Liver (tissue), 9 donors: Measurements from ENCODE around the gene MAPKAPK3. TPM values are rescaled to one million over a fixed set of nuclear protein-coding genes. Genes with fewer than 3 reads are reported as not detected.
A peak's percentile ranks its signal among the peaks of the same experiment; 100 is the strongest.

Experiments used
- DNase-seq: peaks from one replicate; pipeline ENCODE4 v3.0.0-alpha.2; 2017; ENCODE audit warnings: low spot score
- H3K27ac ChIP-seq, 2 donors: one replicate each; pipeline ENCODE4 v1.7.0; 2013; ENCODE audit warnings: inconsistent platforms in 2 of 2, low read length in 2 of 2, control low read depth in 1 of 2, low read depth in 1 of 2, mild to moderate bottlenecking in 1 of 2
- H3K27me3 ChIP-seq, 4 donors: one replicate each; pipeline versions ENCODE4 v1.6.1 to v1.7.0; 2013; ENCODE audit warnings: low read length in 3 of 4, inconsistent platforms in 1 of 4, mild to moderate bottlenecking in 1 of 4, moderate library complexity in 1 of 4; ENCODE audit not compliant: control insufficient read depth in 4 of 4, insufficient read depth in 4 of 4
- H3K36me3 ChIP-seq, 4 donors: one replicate each; pipeline versions ENCODE4 v1.6.1 to v1.7.0; 2013; ENCODE audit warnings: low read length in 3 of 4, mild to moderate bottlenecking in 3 of 4, low read depth in 1 of 4, moderate library complexity in 1 of 4; ENCODE audit not compliant: control insufficient read depth in 4 of 4, insufficient read depth in 3 of 4
- H3K4me1 ChIP-seq, 4 donors: one replicate each; pipeline versions ENCODE4 v1.6.1 to v1.7.0; 2013; ENCODE audit warnings: low read length in 3 of 4, mild to moderate bottlenecking in 3 of 4, moderate library complexity in 1 of 4; ENCODE audit not compliant: control insufficient read depth in 4 of 4, insufficient read depth in 4 of 4
- H3K4me3 ChIP-seq, 3 donors: one replicate each; pipeline versions ENCODE4 v1.6.1 to v1.7.0; 2013; ENCODE audit warnings: low read length in 3 of 3, control low read depth in 1 of 3, low read depth in 1 of 3, mild to moderate bottlenecking in 1 of 3
- H3K9ac ChIP-seq, 2 donors: one replicate each; pipeline ENCODE4 v1.7.0; 2013; ENCODE audit warnings: low read length in 2 of 2, mild to moderate bottlenecking in 2 of 2, moderate library complexity in 2 of 2, control low read depth in 1 of 2, low read depth in 1 of 2
- H3K9me3 ChIP-seq, 4 donors: one replicate each; pipeline versions ENCODE4 v1.6.1 to v1.7.0; 2013; ENCODE audit warnings: low read length in 3 of 4; ENCODE audit not compliant: control insufficient read depth in 4 of 4
- ATF3 ChIP-seq: IDR thresholded peaks from 2 replicates; pipeline ENCODE4 v1.6.1; 2016; ENCODE audit warnings: antibody characterized with exemption
- CTCF ChIP-seq: fragments of 150-350 bp; IDR thresholded peaks from 2 replicates; pipeline ENCODE4 v1.5.1; 2017; ENCODE audit warnings: improper control_type of control experiment, low read depth, low read length; ENCODE audit not compliant: missing input control
- EGR1 ChIP-seq, 2 donors: IDR thresholded peaks; 2 replicates each; pipeline ENCODE4 v1.6.1; 2016 to 2018; ENCODE audit warnings: antibody characterized with exemption in 2 of 2, low read depth in 2 of 2
- FOXA2 ChIP-seq: IDR thresholded peaks from 2 replicates; pipeline ENCODE4 v1.6.1; 2016; ENCODE audit warnings: antibody characterized with exemption
- GABPA ChIP-seq, 2 donors: IDR thresholded peaks in 1 of 2; conservative IDR thresholded peaks in 1 of 2; 2 replicates each; pipeline ENCODE4 v1.6.1; 2016; ENCODE audit warnings: antibody characterized with exemption in 2 of 2, mild to moderate bottlenecking in 1 of 2, moderate library complexity in 1 of 2
- HNF4A ChIP-seq, 2 donors: conservative IDR thresholded peaks; 2 replicates each; pipeline ENCODE4 v1.6.1; 2016; ENCODE audit warnings: antibody characterized with exemption in 2 of 2, mild to moderate bottlenecking in 2 of 2
- HNF4G ChIP-seq: IDR thresholded peaks from 2 replicates; pipeline ENCODE4 v1.6.1; 2016; ENCODE audit warnings: antibody characterized with exemption
- MAX ChIP-seq: IDR thresholded peaks from 2 replicates; pipeline ENCODE4 v1.6.1; 2016; ENCODE audit warnings: antibody characterized with exemption
- NR2F2 ChIP-seq: IDR thresholded peaks from 2 replicates; pipeline ENCODE4 v1.6.1; 2016; ENCODE audit warnings: antibody characterized with exemption
- RAD21 ChIP-seq, 2 donors: IDR thresholded peaks; 2 replicates each; pipeline ENCODE4 v1.6.1; 2016; ENCODE audit warnings: antibody characterized with exemption in 2 of 2, mild to moderate bottlenecking in 2 of 2
- REST ChIP-seq: IDR thresholded peaks from 2 replicates; pipeline ENCODE4 v1.6.1; 2016; ENCODE audit warnings: antibody characterized with exemption, mild to moderate bottlenecking
- SP1 ChIP-seq: IDR thresholded peaks from 2 replicates; pipeline ENCODE4 v1.6.1; 2018; ENCODE audit warnings: antibody characterized with exemption, mild to moderate bottlenecking
- YY1 ChIP-seq: IDR thresholded peaks from 2 replicates; pipeline ENCODE4 v1.6.1; 2016; ENCODE audit warnings: antibody characterized with exemption, mild to moderate bottlenecking
- ZBTB33 ChIP-seq: IDR thresholded peaks from 2 replicates; pipeline ENCODE4 v1.6.1; 2016; ENCODE audit warnings: antibody characterized with exemption
- WGBS: extraction: QIAGEN DNeasy Blood & Tissue Kit; methylation state at CpG from one replicate; pipeline ENCODE4 v1.1.7; 2013; 5-methylcytosine and 5-hydroxymethylcytosine counted together
- polyA plus RNA-seq, 2 donors: library from polyadenylated mRNA; stranded (reverse) in 1 of 2; unstranded in 1 of 2; fragments of 200-250 nt in 1 of 2; fragments of >200 nt in 1 of 2; fragmentation: Nextera tagmentation in 1 of 2; extraction: Ambion mirVana in 1 of 2; gene quantifications; one replicate each; pipeline versions ENCODE4 v1.2.1 to v1.2.3, GENCODE V29; 2013 to 2015
- total RNA-seq, 2 donors: library from RNA; depleted of rRNA; stranded (reverse); fragments of >200 nt; gene quantifications; one replicate each; pipeline ENCODE4 v1.2.3, GENCODE V29; 2014
- donor health status: healthy.
- donor health status: healthy.
- donor health status: healthy.
- donor health status: healthy.
- donor health status: healthy.

MAPKAPK3 gene
- total and polyA plus RNA-seq, 4 donors: 13.9 to 32.9 (median 19.0) TPM

- TF ChIP-seq YY1 (peak; percentile 74), ATF3 (peak; percentile 52), NR2F2 (peak; percentile 78), CTCF (no peak), RAD21 (IDR thresholded peaks at IDR 0.05) (peak; percentile 19 to 51), SP1 (peak; percentile 88), HNF4A (conservative IDR thresholded peaks at IDR 0.05) (peak; percentile 55 to 75)
Measured at GRCh38 chr3:50600841-50601591, 15.9 kb upstream of the MAPKAPK3 start (continued).

- Histone ChIP-seq H3K9ac (peak overlapping the region in 1 of 2 donors; percentile 4), H3K27ac (peak overlapping the region; percentile 94 to 98), H3K4me1 (peaks cover 33 to 88% (median 74%) of the 10 kb centered on the region in 4 donors), H3K27me3 (no peaks in the 10 kb centered on the region), H3K9me3 (no peaks in the 10 kb centered on the region), H3K36me3 (peaks cover 9 to 15% (median 11%) of the 10 kb centered on the region in 4 donors), H3K4me3 (no peak overlapping the region)
- TF ChIP-seq ZBTB33 (no peak), MAX (no peak), HNF4A (conservative IDR thresholded peaks at IDR 0.05) (no peak), EGR1 (IDR thresholded peaks at IDR 0.05; ENCODE audit: low read depth in 2 of 2) (no peak), SP1 (no peak), GABPA (IDR thresholded peaks at IDR 0.05 in 1 of 2, conservative IDR thresholded peaks at IDR 0.05 in 1 of 2) (no peak), CTCF (no peak), HNF4G (no peak), NR2F2 (no peak), FOXA2 (no peak), REST (no peak), RAD21 (IDR thresholded peaks at IDR 0.05) (no peak)
- no peak for DNase-seq
- WGBS: 85% methylated on average over 9 of the region's 9 CpGs
Measured at GRCh38 chr3:50602595-50603191, 14.3 kb upstream of the MAPKAPK3 start.
